HG02678 (cell line): Measurements from ENCODE around the gene CLDN18.

Source experiments
- ATAC-seq: cut with Tn5 transposase; IDR thresholded peaks from one replicate; pipeline ENCODE4 v1.9.1; 2021; ENCODE audit warnings: mild to moderate bottlenecking, moderate library complexity; ENCODE audit not compliant: unreplicated experiment

The CLDN18 gene

GRCh38 chr3:138060792-138061191 lies 50.8 kb downstream of the CLDN18 start:
- no peak for ATAC-seq

GRCh38 chr3:138062037-138062436 lies 52.1 kb downstream of the CLDN18 start:
- ATAC-seq, result no peak

- ATAC-seq, result no peak
Measured at GRCh38 chr3:138062626-138063025, 52.7 kb downstream of the CLDN18 start.

DNA sequence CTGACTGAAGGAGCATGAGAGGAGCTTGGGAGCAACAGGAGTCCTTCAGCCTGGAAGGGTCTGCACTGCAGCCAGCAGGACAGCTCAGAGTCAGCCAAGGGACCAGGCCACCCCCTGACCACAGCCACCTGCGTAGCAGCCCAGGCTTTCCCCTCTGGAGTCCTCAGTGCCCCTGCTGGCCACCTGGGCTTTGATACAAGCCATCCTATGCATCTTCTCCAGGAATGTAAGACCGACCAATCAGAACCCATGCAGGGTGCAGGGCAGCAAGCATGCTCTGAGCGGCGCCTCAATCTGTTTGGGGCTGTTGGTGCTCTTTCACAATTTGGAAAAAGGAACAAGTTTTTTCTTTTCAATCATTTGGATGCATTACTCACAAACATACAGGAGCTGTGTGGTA lies 53.5 kb downstream of the CLDN18 start:
- no peak for ATAC-seq

DNA sequence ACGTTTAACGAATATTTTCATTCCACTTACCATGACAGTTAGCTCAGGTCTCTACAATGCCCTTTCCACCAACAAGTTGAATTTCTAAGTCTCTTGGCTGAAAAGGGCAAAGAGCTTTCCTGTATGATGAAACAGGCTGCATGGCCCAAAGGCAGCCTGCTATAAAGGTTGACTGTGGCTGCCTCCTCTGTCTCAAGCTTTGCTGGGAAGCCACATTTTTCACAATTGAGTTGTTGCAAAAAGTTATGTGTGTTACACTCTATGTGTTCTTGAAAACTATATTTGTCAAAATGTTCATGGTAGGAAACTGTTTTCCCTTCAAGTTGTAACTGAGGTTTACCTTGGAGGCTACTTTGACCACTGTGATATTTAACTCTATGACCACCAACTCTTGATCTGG lies 56.0 kb downstream of the CLDN18 start:
- peak; percentile 5 for ATAC-seq

DNA sequence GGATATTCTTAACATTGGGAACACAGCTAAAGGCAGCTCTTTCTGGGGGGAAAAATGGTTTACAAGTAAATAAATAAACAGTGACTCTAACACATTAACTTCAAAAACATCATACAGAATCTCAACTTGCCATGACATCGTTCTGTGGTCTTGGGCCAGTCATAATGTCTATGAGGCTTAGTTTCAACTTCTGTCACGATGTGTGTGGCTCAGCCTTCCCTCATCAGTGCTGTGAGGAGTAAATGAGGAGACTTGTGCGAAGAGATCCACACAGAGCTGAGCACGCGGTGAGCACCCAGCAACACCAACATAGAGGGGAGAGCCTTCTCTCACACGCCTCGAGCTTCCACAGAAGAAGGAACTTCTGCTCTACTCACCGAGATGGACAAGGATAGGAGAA lies 56.4 kb downstream of the CLDN18 start:
- ATAC-seq, result peak; percentile 77

GRCh38 chr3:138066972-138067371 lies 57.0 kb downstream of the CLDN18 start:
- no peak for ATAC-seq

DNA sequence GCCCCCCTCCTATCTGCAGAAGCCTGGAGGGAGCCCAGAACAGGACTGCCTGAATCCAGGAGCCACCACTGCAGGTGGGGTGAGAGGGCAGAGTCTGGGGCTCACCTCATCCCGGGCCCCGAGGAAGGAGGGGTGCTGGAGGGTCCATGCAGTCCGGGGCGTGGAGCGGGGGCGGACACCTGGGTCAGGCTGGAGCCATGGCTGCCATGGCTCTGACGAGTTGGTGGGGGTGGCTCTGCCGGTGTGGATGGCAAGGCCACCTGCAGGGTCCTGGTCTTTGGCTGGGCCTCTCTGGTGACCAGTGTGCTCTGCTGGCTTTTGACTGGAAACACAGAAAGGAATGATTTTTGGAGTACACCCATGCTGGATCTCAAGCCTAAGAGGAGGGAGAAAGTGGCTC lies 58.1 kb downstream of the CLDN18 start:
- ATAC-seq, result no peak

GRCh38 chr3:138068579-138069174 lies 58.7 kb downstream of the CLDN18 start:
- ATAC-seq, result peak; percentile 74

DNA sequence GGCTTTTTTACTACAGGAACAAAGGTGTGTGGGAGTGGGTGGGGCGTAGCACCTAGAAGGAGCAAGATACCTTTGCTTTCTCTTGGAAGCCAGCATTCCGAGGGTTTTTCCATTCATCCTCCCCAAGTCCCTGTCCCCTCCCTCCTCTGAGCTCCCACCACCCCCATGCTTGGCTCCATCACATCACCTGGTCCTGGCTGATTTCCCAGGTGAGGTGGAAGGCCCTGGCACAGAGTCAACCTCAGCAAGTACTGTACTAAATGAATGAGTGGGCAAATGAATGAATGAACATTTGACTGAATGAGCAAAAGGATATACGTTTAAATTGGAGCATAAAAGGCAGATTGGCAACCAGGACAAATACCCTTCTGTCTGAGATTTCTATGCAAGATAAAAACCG lies 60.0 kb downstream of the CLDN18 start:
- ATAC-seq, result no peak

DNA sequence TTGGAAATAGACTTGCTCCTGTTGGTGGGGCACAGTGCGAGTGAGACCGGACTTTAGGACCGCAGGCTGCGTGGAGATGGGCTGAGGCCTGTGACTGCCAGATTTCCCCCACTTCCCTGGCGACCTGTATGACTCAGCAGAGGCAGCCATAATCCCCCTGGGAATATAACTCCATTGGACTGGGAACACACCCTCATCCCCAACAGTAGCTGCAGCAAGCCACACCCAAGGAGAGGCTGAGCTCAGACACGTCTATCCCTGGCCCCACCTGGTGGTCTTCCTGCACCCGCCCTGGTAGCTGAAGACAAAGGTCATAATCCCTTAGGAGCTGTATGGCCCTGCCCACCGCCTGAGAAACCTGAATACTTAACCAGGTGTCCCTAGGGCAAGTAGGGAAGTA lies 62.8 kb downstream of the CLDN18 start:
- ATAC-seq, result no peak

DNA sequence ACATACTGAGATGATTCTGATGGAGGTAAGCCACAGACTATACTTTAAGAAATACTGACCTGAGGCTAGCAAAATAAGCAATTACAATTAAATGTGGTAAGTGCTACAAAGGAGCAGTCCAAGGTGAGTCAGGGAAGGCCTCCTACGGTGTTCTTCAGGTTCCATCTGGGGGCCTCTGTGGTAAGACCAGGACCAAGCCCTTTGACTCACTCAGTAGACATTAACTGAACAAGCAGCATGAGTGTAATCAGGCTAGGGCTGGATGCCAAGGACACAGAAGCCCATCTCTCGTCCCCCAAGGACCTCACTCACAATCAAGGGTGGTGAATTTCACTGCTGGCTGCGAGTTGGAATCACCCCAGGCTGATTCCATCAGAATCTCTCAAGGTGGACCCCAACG lies 68.1 kb downstream of the CLDN18 start:
- ATAC-seq, result no peak

GRCh38 chr3:138078901-138079344 lies 69.0 kb downstream of the CLDN18 start:
- ATAC-seq, result no peak

- ATAC-seq, result no peak
Measured at GRCh38 chr3:138079901-138080300, 69.9 kb downstream of the CLDN18 start.

DNA sequence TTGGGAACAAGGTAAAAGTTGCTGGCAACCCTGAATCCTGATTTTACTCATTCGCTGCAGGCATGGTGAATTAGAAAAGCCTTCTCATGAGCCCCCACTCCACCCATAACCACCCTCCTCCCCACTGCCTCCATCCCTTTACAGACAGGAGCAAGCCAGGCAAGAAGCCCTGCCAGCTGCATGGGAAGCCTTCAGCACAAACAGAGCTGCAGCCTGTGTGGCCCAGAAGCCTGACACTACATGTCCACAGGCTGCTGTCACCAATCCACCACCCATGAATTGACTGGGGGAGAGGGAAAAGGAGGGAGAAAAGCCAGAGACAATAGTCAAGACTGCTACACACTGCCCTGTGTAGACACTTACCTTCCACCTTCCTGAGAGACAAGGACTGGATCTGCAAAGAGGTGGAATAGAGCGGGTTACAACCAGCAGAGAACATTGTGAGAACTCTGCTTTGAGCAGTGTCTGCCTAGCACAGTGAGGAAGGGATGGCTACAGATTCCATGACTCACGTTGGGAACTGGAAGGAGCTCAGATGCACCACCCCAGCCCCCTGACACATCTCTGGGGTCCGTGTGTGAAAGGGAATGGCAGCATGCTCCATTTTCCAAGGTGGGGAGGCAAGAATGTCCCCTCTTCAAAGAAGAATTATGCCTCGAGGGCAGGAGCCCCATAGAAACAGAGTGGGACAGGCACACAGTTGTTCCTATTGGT lies 71.6 kb downstream of the CLDN18 start:
- ATAC-seq, result no peak

DNA sequence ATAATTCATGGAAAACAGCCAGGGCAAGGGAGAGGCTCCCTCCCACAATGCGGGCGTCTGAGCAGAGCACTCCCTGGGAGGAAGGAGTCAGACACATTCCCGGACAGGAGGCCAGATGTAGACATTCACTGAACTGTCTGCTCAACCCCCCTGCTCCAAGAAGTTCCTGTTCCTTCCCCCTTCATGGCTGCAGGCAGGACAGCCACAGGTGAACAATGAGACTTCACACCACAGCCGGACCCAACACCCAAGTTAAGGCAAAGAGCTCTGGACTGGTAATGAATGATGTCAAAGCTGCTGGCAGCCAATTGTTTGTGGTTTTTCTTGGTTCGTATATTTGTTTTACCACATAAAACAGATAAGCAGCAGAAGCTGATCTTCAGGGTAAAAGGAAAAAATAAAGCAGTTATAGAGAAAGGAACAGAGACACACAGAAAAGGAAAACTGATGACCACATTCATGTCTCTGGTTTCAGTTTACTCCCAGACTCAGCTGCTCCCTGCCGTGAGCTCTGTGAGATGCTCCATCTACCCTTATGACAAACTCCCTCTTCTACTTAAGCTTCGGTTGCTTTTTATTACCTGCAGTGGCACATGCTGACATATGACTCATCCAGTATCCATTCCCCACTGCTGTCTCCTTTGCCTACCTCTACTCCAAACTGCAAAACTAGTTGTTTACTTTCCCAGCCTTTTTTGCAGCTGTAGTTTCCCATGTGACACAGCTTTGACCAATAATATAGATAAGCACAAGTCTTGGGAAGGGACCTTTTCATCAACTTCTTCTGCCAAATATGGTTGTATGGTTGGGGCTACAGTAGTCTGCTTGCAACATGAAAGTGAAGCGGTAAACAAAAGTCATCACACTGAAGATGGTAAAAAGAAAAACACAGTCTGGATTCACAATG lies 72.4 kb downstream of the CLDN18 start:
- no peak for ATAC-seq

DNA sequence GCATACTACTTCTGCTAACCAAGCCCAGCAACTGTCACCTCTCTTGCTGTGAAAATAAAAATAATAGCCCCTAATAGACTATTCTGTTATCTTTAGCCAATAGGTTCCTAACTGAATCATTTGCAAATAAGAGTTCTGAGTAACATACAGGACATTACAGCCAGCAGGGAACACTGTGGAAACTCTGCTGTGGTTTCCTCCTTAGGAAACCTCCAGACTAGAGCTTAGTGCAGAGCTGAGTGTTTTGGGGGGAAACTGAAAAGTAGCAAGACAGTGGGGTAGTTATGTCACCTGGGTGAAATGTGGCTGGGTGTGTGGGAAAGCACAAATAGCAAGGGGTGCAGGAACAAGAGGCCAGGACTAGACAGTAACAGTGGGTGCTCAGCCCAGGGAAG lies 73.0 kb downstream of the CLDN18 start:
- no peak for ATAC-seq
